Measurements from ENCODE around the gene GTSE1.

GTSE1 gene

DNA sequence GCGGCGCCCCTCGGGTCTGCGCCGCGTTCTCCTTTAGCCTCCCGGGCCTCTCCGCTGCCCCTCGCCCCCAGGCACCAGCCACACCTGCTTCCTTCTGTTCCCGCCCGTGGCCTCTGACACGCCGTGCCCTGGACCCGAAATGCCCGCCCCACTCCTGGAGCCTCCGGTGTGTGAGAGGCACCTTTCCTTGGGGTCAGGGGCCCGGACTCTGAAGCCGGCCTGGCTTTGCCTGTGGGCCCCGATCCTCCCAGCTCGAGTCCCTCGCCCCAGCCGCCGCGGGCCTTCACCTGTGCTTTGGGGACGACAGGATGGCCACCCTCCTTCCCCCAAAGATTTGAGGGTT, 45.9 kb upstream of the GTSE1 start:
- TF ChIP-seq CSDC2 (CRISPR knock-in tag; IDR thresholded peaks at IDR 0.05) (no peak), GLIS3 (CRISPR knock-in tag; IDR thresholded peaks at IDR 0.05) (no peak)
- TF ChIP-seq, protein P1, sequence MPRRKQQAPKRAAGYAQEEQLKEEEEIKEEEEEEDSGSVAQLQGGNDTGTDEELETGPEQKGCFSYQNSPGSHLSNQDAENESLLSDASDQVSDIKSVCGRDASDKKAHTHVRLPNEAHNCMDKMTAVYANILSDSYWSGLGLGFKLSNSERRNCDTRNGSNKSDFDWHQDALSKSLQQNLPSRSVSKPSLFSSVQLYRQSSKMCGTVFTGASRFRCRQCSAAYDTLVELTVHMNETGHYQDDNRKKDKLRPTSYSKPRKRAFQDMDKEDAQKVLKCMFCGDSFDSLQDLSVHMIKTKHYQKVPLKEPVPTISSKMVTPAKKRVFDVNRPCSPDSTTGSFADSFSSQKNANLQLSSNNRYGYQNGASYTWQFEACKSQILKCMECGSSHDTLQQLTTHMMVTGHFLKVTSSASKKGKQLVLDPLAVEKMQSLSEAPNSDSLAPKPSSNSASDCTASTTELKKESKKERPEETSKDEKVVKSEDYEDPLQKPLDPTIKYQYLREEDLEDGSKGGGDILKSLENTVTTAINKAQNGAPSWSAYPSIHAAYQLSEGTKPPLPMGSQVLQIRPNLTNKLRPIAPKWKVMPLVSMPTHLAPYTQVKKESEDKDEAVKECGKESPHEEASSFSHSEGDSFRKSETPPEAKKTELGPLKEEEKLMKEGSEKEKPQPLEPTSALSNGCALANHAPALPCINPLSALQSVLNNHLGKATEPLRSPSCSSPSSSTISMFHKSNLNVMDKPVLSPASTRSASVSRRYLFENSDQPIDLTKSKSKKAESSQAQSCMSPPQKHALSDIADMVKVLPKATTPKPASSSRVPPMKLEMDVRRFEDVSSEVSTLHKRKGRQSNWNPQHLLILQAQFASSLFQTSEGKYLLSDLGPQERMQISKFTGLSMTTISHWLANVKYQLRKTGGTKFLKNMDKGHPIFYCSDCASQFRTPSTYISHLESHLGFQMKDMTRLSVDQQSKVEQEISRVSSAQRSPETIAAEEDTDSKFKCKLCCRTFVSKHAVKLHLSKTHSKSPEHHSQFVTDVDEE (CRISPR knock-in tag; IDR thresholded peaks at IDR 0.05) = no peak
- TF ChIP-seq, protein P2, sequence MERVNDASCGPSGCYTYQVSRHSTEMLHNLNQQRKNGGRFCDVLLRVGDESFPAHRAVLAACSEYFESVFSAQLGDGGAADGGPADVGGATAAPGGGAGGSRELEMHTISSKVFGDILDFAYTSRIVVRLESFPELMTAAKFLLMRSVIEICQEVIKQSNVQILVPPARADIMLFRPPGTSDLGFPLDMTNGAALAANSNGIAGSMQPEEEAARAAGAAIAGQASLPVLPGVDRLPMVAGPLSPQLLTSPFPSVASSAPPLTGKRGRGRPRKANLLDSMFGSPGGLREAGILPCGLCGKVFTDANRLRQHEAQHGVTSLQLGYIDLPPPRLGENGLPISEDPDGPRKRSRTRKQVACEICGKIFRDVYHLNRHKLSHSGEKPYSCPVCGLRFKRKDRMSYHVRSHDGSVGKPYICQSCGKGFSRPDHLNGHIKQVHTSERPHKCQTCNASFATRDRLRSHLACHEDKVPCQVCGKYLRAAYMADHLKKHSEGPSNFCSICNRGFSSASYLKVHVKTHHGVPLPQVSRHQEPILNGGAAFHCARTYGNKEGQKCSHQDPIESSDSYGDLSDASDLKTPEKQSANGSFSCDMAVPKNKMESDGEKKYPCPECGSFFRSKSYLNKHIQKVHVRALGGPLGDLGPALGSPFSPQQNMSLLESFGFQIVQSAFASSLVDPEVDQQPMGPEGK (CRISPR knock-in tag; IDR thresholded peaks at IDR 0.05; ENCODE audit: borderline replicate concordance) = no peak
- ATAC-seq = no peak; the same call in 2 of the 3 replicates

DNA sequence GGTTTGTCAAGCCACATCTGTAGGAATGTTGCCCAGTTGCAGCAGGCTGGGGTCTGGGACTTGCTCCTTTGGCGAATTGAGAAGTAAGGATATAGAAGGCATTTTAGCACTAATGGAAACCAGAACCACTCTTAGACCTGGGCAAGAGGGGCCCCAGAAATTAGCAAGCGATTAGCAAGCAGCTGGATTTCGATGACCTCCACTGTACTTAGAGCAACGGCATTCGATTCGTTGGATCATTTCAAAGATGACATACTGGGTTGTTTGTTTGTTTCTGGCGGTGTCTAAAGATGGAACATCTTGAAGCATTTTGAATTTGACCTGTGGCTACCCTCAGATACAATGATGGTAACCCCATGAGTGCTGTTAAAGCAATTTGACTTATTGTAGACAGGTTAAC, 45.4 kb upstream of the GTSE1 start:
- no peak for ATAC-seq
- TF ChIP-seq ZNF565 (CRISPR knock-in tag; conservative IDR thresholded peaks at IDR 0.05; ENCODE audit: low read depth) = no peak
- TF ChIP-seq PPARA (CRISPR knock-in tag; IDR thresholded peaks at IDR 0.05; ENCODE audit: borderline replicate concordance) = no peak
- TF ChIP-seq, protein P3, sequence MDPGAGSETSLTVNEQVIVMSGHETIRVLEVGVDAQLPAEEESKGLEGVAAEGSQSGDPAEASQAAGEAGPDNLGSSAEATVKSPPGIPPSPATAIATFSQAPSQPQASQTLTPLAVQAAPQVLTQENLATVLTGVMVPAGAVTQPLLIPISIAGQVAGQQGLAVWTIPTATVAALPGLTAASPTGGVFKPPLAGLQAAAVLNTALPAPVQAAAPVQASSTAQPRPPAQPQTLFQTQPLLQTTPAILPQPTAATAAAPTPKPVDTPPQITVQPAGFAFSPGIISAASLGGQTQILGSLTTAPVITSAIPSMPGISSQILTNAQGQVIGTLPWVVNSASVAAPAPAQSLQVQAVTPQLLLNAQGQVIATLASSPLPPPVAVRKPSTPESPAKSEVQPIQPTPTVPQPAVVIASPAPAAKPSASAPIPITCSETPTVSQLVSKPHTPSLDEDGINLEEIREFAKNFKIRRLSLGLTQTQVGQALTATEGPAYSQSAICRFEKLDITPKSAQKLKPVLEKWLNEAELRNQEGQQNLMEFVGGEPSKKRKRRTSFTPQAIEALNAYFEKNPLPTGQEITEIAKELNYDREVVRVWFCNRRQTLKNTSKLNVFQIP (CRISPR knock-in tag; IDR thresholded peaks at IDR 0.05; ENCODE audit: borderline replicate concordance, low read depth) = no peak
- TF ChIP-seq SNAI2 (CRISPR knock-in tag; IDR thresholded peaks at IDR 0.05) = no peak
- TF ChIP-seq OSR1 (CRISPR knock-in tag; IDR thresholded peaks at IDR 0.05) = no peak
- TF ChIP-seq TCF4 (CRISPR knock-in tag; IDR thresholded peaks at IDR 0.05; ENCODE audit: borderline replicate concordance) = no peak

DNA sequence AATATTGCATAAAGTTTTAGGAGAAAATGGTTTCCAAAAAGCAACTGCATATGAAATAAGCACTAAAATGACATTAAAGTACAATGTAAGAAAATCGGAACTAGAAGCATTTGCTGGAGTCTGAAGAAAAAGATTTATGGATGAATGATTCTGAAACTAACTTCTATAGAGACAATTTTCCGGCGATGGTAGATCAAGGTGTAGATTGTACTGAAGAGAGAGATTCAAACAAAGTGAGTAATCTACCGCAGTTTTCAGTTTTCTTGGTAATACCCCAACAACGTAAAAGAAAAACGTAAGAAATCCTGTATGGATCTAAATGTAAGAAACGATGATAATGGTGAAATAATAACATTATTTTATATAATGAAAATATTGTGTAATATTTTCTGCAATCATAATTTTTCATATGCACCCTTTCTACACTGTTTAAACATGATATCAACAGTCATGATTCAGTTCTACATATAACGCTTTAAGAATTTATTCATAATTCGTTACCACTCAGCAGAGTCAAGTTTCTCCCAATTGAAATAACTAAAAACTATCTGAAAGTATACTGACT, 44.8 kb upstream of the GTSE1 start:
- ATAC-seq = no peak
- TF ChIP-seq ZFP30 (CRISPR knock-in tag; IDR thresholded peaks at IDR 0.05) (no peak), RARB (CRISPR knock-in tag; IDR thresholded peaks at IDR 0.05) (no peak), TCF4 (CRISPR knock-in tag; IDR thresholded peaks at IDR 0.05; ENCODE audit: borderline replicate concordance) (no peak), ZNF8 (CRISPR knock-in tag; IDR thresholded peaks at IDR 0.05) (no peak), ZC3H10 (CRISPR knock-in tag; IDR thresholded peaks at IDR 0.05) (no peak)

DNA sequence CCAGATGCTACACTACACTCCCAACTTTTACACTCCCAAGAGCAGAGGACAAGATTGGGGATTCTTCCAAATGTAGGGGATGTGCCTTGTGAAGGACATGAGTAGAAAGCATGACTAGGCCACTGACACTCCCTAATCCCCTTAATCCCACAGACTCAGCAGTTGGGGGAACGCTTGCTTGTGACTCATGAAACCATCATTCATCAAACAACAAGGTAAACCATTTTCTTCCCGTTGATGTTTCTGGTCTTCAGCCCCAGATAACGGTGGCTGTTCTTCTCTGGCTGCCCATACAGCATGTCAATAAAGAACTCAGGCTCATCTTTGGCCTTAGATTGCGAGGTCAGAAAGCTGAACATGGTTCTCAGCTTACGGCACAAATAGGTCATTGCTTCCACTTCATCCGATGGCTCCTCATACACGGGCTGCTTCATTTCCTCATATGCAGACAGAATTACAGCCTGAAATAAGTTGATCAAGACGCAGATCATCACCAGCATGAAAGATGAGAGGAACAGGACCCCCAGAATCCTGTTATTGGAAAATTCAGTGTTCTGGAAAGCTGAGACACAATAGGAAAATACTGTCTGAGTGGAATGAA, 40.2 kb upstream of the GTSE1 start:
- ATAC-seq = no peak
- TF ChIP-seq, protein P2 (CRISPR knock-in tag; IDR thresholded peaks at IDR 0.05; ENCODE audit: borderline replicate concordance) = no peak
- TF ChIP-seq ZNF565 (CRISPR knock-in tag; conservative IDR thresholded peaks at IDR 0.05; ENCODE audit: low read depth) (no peak), ZNF70 (CRISPR knock-in tag; IDR thresholded peaks at IDR 0.05) (no peak), TOX (CRISPR knock-in tag; IDR thresholded peaks at IDR 0.05; ENCODE audit: borderline replicate concordance) (no peak)
- TF ChIP-seq, protein P4, sequence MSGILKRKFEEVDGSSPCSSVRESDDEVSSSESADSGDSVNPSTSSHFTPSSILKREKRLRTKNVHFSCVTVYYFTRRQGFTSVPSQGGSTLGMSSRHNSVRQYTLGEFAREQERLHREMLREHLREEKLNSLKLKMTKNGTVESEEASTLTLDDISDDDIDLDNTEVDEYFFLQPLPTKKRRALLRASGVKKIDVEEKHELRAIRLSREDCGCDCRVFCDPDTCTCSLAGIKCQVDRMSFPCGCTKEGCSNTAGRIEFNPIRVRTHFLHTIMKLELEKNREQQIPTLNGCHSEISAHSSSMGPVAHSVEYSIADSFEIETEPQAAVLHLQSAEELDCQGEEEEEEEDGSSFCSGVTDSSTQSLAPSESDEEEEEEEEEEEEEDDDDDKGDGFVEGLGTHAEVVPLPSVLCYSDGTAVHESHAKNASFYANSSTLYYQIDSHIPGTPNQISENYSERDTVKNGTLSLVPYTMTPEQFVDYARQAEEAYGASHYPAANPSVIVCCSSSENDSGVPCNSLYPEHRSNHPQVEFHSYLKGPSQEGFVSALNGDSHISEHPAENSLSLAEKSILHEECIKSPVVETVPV (CRISPR knock-in tag; IDR thresholded peaks at IDR 0.05) = no peak

All from SK-N-SH treated with all-trans-retinoic acid at 6 μM for 48 hours (cell line).